Measurements from ENCODE around the gene COMMD9. TPM values are rescaled to one million over a fixed set of nuclear protein-coding genes. Genes with fewer than 3 reads are reported as not detected.

COMMD9 gene
- polyA plus RNA-seq, 1 experiment = 51.5 TPM

DNA sequence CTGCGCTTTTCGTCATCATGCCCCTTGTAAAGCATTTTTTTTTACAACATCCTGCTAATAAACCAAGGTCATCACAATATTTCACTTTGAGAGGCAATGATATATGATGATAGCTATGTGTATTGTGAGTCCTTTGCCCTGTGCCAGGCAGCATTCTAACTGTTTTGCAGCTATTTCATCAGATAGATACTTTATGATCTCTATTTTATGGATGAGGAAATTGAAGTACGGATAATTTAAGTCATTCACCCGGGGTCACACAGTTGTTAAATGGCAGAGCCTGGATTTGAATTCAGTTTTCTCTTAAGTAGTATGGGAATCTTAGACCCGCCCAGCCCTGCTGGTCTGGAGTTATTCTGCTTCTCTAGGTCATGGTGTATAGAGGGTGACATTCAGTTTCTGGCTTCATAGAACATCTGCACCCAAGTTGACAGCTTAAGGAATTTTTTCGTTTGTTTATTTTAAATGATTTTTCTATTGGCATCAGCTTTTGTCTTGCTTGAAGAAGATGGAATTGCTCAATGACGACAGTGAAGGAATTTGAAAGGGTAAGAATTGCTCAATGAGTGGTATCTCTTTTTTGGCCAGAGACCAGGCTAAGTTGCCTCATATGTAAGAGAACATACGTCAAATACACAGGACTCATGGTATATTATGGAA, 7.8 kb upstream of the COMMD9 start:
- TF ChIP-seq, protein P1, sequence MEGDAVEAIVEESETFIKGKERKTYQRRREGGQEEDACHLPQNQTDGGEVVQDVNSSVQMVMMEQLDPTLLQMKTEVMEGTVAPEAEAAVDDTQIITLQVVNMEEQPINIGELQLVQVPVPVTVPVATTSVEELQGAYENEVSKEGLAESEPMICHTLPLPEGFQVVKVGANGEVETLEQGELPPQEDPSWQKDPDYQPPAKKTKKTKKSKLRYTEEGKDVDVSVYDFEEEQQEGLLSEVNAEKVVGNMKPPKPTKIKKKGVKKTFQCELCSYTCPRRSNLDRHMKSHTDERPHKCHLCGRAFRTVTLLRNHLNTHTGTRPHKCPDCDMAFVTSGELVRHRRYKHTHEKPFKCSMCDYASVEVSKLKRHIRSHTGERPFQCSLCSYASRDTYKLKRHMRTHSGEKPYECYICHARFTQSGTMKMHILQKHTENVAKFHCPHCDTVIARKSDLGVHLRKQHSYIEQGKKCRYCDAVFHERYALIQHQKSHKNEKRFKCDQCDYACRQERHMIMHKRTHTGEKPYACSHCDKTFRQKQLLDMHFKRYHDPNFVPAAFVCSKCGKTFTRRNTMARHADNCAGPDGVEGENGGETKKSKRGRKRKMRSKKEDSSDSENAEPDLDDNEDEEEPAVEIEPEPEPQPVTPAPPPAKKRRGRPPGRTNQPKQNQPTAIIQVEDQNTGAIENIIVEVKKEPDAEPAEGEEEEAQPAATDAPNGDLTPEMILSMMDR (IDR thresholded peaks at IDR 0.05; ENCODE audit: low read depth, low read length) = no peak
- Histone ChIP-seq H3K27ac (ENCODE audit: low read depth, low read length) (no peak overlapping the region), H3K27me3 (ENCODE audit: control insufficient read depth, insufficient read depth, low read length) (peaks cover 2% of the 10 kb centered on the region), H3K4me3 (ENCODE audit: low read depth, low read length) (no peak overlapping the region), H3K9me3 (ENCODE audit: control insufficient read depth, insufficient read depth, low read length) (no peaks in the 10 kb centered on the region)
- ChIA-PET CTCF (interaction anchor here (0.5 to 9.5 kb wide), 9 partner anchors 11 to 196 kb away, joined by 3 to 279 read pairs (median 3); no protein-coding TSS in a partner anchor), POLR2A (interaction anchor here (0.7 to 1.3 kb wide), 3 partner anchors 88 to 174 kb away, joined by 3 to 5 read pairs (median 4); no protein-coding TSS in a partner anchor)
- DNase-seq (ENCODE audit: low read depth, low spot score) = peak; percentile 56

DNA sequence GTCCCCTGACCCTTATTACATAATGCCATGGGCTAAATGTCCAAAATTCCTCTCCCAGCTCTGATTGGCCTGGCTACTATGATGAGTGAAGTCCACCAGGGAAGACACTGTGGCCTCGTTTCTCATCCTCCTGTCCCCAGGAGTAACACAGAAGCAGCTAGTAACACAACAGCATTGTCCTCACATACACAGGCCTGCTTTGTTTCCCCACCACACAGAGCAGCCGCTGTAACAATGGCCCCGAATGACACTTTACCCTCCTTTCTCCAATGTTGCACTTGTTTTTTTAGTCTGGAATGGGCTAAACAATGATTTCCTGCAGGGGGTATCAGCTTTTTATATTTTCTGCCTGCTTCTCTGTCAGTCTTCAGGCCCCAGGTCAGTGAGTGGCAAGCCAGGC, 6.7 kb upstream of the COMMD9 start, which contains the start of gene PRR5L:
Gene PRR5L, plus strand, starts transcription at position 363 of the 400 bp plus-strand sequence. CDS start 104,834 bp downstream, outside the sequence.
- Histone ChIP-seq H3K27ac (ENCODE audit: low read depth, low read length) (no peak within 1 kb of the TSS), H3K9me3 (ENCODE audit: control insufficient read depth, insufficient read depth, low read length) (no peaks in the 10 kb centered on the region), H3K27me3 (ENCODE audit: control insufficient read depth, insufficient read depth, low read length) (peaks cover 2% of the 10 kb centered on the region), H3K4me3 (ENCODE audit: low read depth, low read length) (no peak within 1 kb of the TSS)
- ChIA-PET CTCF (interaction anchor here (1.0 to 9.5 kb wide), 5 partner anchors 12 to 197 kb away, joined by 3 to 279 read pairs (median 3); no protein-coding TSS in a partner anchor), POLR2A (interaction anchor here (1.3 kb wide), 1 partner anchor 89 kb away, joined by 5 read pairs; no protein-coding TSS in a partner anchor)
- TF ChIP-seq, protein P1 (IDR thresholded peaks at IDR 0.05; ENCODE audit: low read depth, low read length) = no peak
- DNase-seq (ENCODE audit: low read depth, low spot score) = no peak

DNA sequence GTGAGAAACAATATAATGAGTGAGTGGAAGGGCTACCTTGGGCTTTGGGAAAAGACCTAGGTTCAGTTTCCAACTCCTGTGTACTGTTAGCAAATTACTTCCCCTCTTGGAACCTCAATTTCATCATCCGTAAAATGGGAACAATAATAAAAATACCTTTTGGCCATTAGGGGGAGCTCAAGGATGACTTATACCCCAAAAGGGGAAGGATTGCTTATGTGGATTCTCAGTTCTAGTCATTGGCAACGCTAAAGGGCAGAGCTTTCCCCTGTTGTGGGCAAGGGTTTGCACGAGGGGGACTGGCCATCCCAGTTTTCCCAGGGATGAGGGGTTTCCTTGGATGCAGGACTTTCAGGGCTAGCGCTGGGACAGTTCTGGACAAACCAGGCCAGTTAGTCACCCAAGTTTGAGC, 3.1 kb upstream of the COMMD9 start:
- no peak for DNase-seq (ENCODE audit: low read depth, low spot score)
- Histone ChIP-seq H3K27ac (ENCODE audit: low read depth, low read length) (no peak overlapping the region), H3K27me3 (ENCODE audit: control insufficient read depth, insufficient read depth, low read length) (peaks cover 2% of the 10 kb centered on the region), H3K9me3 (ENCODE audit: control insufficient read depth, insufficient read depth, low read length) (no peaks in the 10 kb centered on the region), H3K4me3 (ENCODE audit: low read depth, low read length) (no peak overlapping the region)
- ChIA-PET POLR2A (no interaction called here), CTCF (interaction anchor here (0.6 to 9.5 kb wide), 30 partner anchors 13 to 803 kb away, joined by 3 to 279 read pairs (median 4); no protein-coding TSS in a partner anchor)
- TF ChIP-seq, protein P1 (IDR thresholded peaks at IDR 0.05; ENCODE audit: low read depth, low read length) = peak; percentile 58

DNA sequence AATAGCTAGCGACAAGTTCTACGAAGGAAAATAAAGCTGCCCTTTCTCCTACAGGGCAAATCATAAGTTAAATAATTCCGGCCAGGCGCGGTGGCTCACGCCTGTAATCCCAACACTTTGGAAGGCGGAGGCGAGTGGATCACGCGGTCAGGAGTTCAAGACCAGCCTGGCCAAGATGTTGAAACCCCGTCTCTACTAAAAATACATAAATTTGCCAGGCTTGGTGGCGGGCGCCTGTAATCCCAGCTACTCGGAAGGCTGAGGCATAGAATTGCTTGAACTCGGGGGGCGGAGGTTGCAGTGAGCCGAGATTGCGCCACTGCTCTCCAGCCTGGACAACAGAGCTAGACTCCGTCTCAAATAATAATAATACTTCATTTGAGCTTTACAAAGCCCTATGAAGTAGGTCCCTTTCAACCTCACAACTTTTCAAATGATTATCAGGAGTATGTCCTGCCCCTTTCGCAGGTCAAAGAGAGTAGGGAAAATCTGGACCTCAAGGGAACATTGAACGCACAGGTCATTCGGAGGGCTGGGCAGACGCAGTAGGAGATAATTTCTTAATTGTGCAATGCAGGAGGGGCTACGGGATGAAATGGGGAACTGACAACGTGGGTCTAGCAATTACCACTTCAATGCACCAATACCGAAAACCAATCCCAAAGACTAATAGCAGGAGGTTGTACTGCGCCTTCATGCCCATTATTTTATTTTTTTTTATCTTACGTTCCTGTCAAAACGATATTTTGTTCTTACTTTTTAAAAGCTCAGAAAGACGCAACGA, 590 bp downstream of the COMMD9 start:
- CTCF ChIA-PET = interaction anchor here (0.7 to 9.5 kb wide), 6 partner anchors 23 to 467 kb away, joined by 3 to 279 read pairs (median 4); no protein-coding TSS in a partner anchor

More for the DNA sequence above, 590 bp downstream of the COMMD9 start:
- Histone ChIP-seq H3K4me3 (ENCODE audit: low read depth, low read length) (peak overlapping the region; percentile 98), H3K27ac (ENCODE audit: low read depth, low read length) (no peak overlapping the region), H3K27me3 (ENCODE audit: control insufficient read depth, insufficient read depth, low read length) (no peaks in the 10 kb centered on the region), H3K9me3 (ENCODE audit: control insufficient read depth, insufficient read depth, low read length) (no peaks in the 10 kb centered on the region)
- DNase-seq (ENCODE audit: low read depth, low spot score) = no peak
- TF ChIP-seq, protein P1 (IDR thresholded peaks at IDR 0.05; ENCODE audit: low read depth, low read length) = no peak
- POLR2A ChIA-PET = no interaction called here
